HK-2 (cell line): ENCODE data around the gene TMEM201.

Source experiments
- DNase-seq: peaks from one replicate; pipeline ENCODE4 v3.0.0-alpha.2; 2018; ENCODE audit not compliant: unreplicated experiment

TMEM201 gene

GRCh38 chr1:9577423-9577822 lies 11.3 kb upstream of the TMEM201 start:
- DNase-seq, result no peak

- DNase-seq, result no peak
Observed at GRCh38 chr1:9580942-9581341, 7.8 kb upstream of the TMEM201 start.

- DNase-seq, result no peak
Observed at GRCh38 chr1:9586147-9586766, 2.5 kb upstream of the TMEM201 start.

- peak; percentile 43 for DNase-seq
Observed at GRCh38 chr1:9589144-9589718, 520 bp downstream of the TMEM201 start.

- peak; percentile 41 for DNase-seq
Observed at GRCh38 chr1:9589719-9590157, 1.0 kb downstream of the TMEM201 start.

GRCh38 chr1:9590201-9590600 lies 1.5 kb downstream of the TMEM201 start:
- no peak for DNase-seq

- no peak for DNase-seq
Observed at GRCh38 chr1:9590945-9591668, 2.4 kb downstream of the TMEM201 start.

GRCh38 chr1:9591669-9592509 lies 3.2 kb downstream of the TMEM201 start:
- no peak for DNase-seq

- DNase-seq, result no peak
Observed at GRCh38 chr1:9592510-9593075, 3.9 kb downstream of the TMEM201 start.

- DNase-seq, result no peak
Observed at GRCh38 chr1:9593147-9593491, 4.4 kb downstream of the TMEM201 start.

- DNase-seq, result peak; percentile 71
Observed at GRCh38 chr1:9593492-9594465, 5.1 kb downstream of the TMEM201 start.

- no peak for DNase-seq
Observed at GRCh38 chr1:9594471-9595155, 5.9 kb downstream of the TMEM201 start.

- no peak for DNase-seq
Observed at GRCh38 chr1:9595156-9595967, 6.7 kb downstream of the TMEM201 start.

- no peak for DNase-seq
Observed at GRCh38 chr1:9595968-9596340, 7.2 kb downstream of the TMEM201 start.

GRCh38 chr1:9596415-9597123 lies 7.9 kb downstream of the TMEM201 start:
- DNase-seq, result no peak

GRCh38 chr1:9597361-9598315 lies 8.9 kb downstream of the TMEM201 start:
- DNase-seq, result no peak

GRCh38 chr1:9598316-9598700 lies 9.6 kb downstream of the TMEM201 start:
- DNase-seq, result no peak

- DNase-seq, result no peak
Observed at GRCh38 chr1:9599741-9600140, 11.0 kb downstream of the TMEM201 start.
